Activated CD8-positive, alpha-beta memory T cell treated with anti-CD3 and anti-CD28 coated beads, Interleukin-2, amount 50 U/mL, for 1 hour (primary cell): ENCODE data around the gene GLI1.
"Not testable (repeated sequence)": the region's sequence is repeated elsewhere in the genome, so short reads cannot be mapped to it uniquely, and the experiment has no call there.

Source experiments
- DNase-seq: peaks from one replicate; pipeline ENCODE4 v3.0.0-alpha.2; 2020; ENCODE audit errors: extremely low read depth

The GLI1 gene

GRCh38 chr12:57498132-57498502 is 38.5 kb downstream of the GLI1 start:
- no peak for DNase-seq

- no peak for DNase-seq
Measured at GRCh38 chr12:57498571-57498970, 39.0 kb downstream of the GLI1 start.

- DNase-seq = no peak
Measured at GRCh38 chr12:57500213-57500612, 40.6 kb downstream of the GLI1 start.

- DNase-seq = not testable (repeated sequence)
Measured at GRCh38 chr12:57502311-57502969, 42.9 kb downstream of the GLI1 start.

- DNase-seq = not testable (repeated sequence)
Measured at GRCh38 chr12:57506541-57506940, 47.0 kb downstream of the GLI1 start.

- not testable (repeated sequence) for DNase-seq
Measured at GRCh38 chr12:57507796-57508195, 48.2 kb downstream of the GLI1 start.

- DNase-seq = no peak
Measured at GRCh38 chr12:57511161-57511560, 51.6 kb downstream of the GLI1 start.

- no peak for DNase-seq
Measured at GRCh38 chr12:57511588-57512325, 52.2 kb downstream of the GLI1 start.

GRCh38 chr12:57512665-57513064 is 53.1 kb downstream of the GLI1 start:
- DNase-seq = no peak

GRCh38 chr12:57513266-57513665 is 53.7 kb downstream of the GLI1 start:
- no peak for DNase-seq

GRCh38 chr12:57513677-57514076 is 54.1 kb downstream of the GLI1 start:
- not testable (repeated sequence) for DNase-seq

- DNase-seq = not testable (repeated sequence)
Measured at GRCh38 chr12:57514246-57514645, 54.7 kb downstream of the GLI1 start.

- no peak for DNase-seq
Measured at GRCh38 chr12:57514720-57515407, 55.3 kb downstream of the GLI1 start.

GRCh38 chr12:57515408-57515933 is 55.9 kb downstream of the GLI1 start:
- DNase-seq = no peak

GRCh38 chr12:57515934-57516541 is 56.5 kb downstream of the GLI1 start:
- no peak for DNase-seq

- DNase-seq = no peak
Measured at GRCh38 chr12:57516617-57517153, 57.1 kb downstream of the GLI1 start.

- no peak for DNase-seq
Measured at GRCh38 chr12:57517187-57517586, 57.6 kb downstream of the GLI1 start.

- not testable (repeated sequence) for DNase-seq
Measured at GRCh38 chr12:57517718-57518117, 58.1 kb downstream of the GLI1 start.

GRCh38 chr12:57518176-57518919 is 58.8 kb downstream of the GLI1 start:
- no peak for DNase-seq

- DNase-seq = no peak
Measured at GRCh38 chr12:57518920-57519795, 59.6 kb downstream of the GLI1 start.
